Body of pancreas (tissue), 4 donors: Measurements from ENCODE around the gene RPL32. TPM values are rescaled to one million over a fixed set of nuclear protein-coding genes. Genes with fewer than 3 reads are reported as not detected.
A peak's percentile ranks its signal among the peaks of the same experiment; 100 is the strongest.

Experiments used
- ATAC-seq: fragments of 150-250 bp; one replicate; pipeline ENCODE4 v1.9.1; 2016
- DNase-seq, 4 donors: peaks; one replicate each; pipeline ENCODE4 v3.0.0-alpha.2; 2019
- H3K27ac ChIP-seq, 4 donors: fragments of 200-600 bp; sonication (generic); 1 replicate in 3 of 4; 2 replicates in 1 of 4; pipeline versions ENCODE4 v1.5.1 to v1.6.1; 2016 to 2019; ENCODE audit warnings: mild to moderate bottlenecking in 1 of 4, mixed read lengths in 1 of 4, moderate library complexity in 1 of 4
- H3K27me3 ChIP-seq, 2 donors: fragments of 200-600 bp; sonication (generic); one replicate each; pipeline ENCODE4 v1.6.0; 2016; ENCODE audit warnings: mild to moderate bottlenecking in 1 of 2
- H3K36me3 ChIP-seq, 2 donors: fragments of 200-600 bp; sonication (generic); replicated peaks in 1 of 2; 2 replicates each; pipeline ENCODE4 v1.5.1; 2016; ENCODE audit warnings: low read depth in 2 of 2; ENCODE audit not compliant: insufficient read depth in 1 of 2
- H3K4me1 ChIP-seq: fragments of 200-600 bp; sonication (generic); one replicate; pipeline ENCODE4 v1.6.0; 2016
- H3K4me3 ChIP-seq, 2 donors: fragments of 200-600 bp; sonication (generic); 1 replicate in 1 of 2; 2 replicates in 1 of 2; pipeline ENCODE4 v1.5.1; 2016 to 2019
- H3K9me3 ChIP-seq, 3 donors: fragments of 200-600 bp; sonication (generic); 1 replicate in 2 of 3; 2 replicates in 1 of 3; pipeline ENCODE4 v1.5.1; 2016
- CTCF ChIP-seq, 7 experiments: fragments of 450-650 bp in 4 of 7; fragments of 200-600 bp in 3 of 7; sonication (generic) in 3 of 7; IDR thresholded peaks; one replicate each; pipeline ENCODE4 v1.5.1; 2016 to 2019; ENCODE audit warnings: antibody characterized with exemption in 7 of 7
- POLR2A ChIP-seq, 3 donors: fragments of 450-650 bp; IDR thresholded peaks; one replicate each; pipeline ENCODE4 v1.6.1; 2016; ENCODE audit warnings: antibody characterized with exemption in 3 of 3, mild to moderate bottlenecking in 2 of 3
- WGBS, 2 donors: methylation state at CpG; one replicate each; pipeline ENCODE4 v1.1.5; 2017; 5-methylcytosine and 5-hydroxymethylcytosine counted together
- intact Hi-C: fragments of 100-400 bp; cut with DNase I; formaldehyde crosslinking; loops from one replicate; pipeline ENCODE4 v1.15.1; 2023
- total RNA-seq, 2 donors: library from RNA; depleted of rRNA; stranded (reverse); fragments of >200 nt; gene quantifications; one replicate each; pipeline ENCODE4 v1.1.0, GENCODE V29; 2016

The RPL32 gene
- total RNA-seq: 1,000 to 10,000 TPM in 1 of 2 donors, 100 to 1,000 TPM in 1; 396 to 1,369 TPM

GRCh38 chr3:12841149-12841969, at the start of gene RPL32:
Gene RPL32 (minus strand): TSS chr3:12841565. CDS start chr3:12840237, 1,328 bp downstream.
- TF ChIP-seq POLR2A (IDR thresholded peaks at IDR 0.05) (peak; percentile 30 to 92 (median 92)), CTCF (IDR thresholded peaks at IDR 0.05) (peak; percentile 71 to 93 (median 91))
- peaks cover 0 to 10% of the 10 kb centered on the region in 2 donors for H3K36me3 ChIP-seq
- H3K27ac ChIP-seq: peak within 1 kb of the TSS; percentile 91 to 95 (median 93)
- peaks cover 42% of the 10 kb centered on the region for H3K4me1 ChIP-seq
- intact Hi-C loops: no loop called here
- H3K9me3 ChIP-seq: no peaks in the 10 kb centered on the region
- DNase-seq (peak; percentile 87 to 92 (median 89)), ATAC-seq (peak; percentile 96)
- WGBS, 2 donors: 0 to 1% methylated on average over 33 to 43 of the region's 43 CpGs
- H3K4me3 ChIP-seq: peak within 1 kb of the TSS; percentile 74 to 95
- H3K27me3 ChIP-seq: no peaks in the 10 kb centered on the region

GRCh38 chr3:12890610-12891390, 49.4 kb upstream of the RPL32 start:
- DNase-seq (no peak), ATAC-seq (no peak)
- no peaks in the 10 kb centered on the region for H3K36me3 ChIP-seq
- WGBS, 2 donors: 78 to 84% methylated on average over 9 to 10 of the region's 10 CpGs
- intact Hi-C loops: no loop called here
- peaks cover 6% of the 10 kb centered on the region for H3K4me1 ChIP-seq
- H3K4me3 ChIP-seq: no peak overlapping the region
- peaks cover 0 to 4% of the 10 kb centered on the region in 2 donors for H3K27me3 ChIP-seq
- TF ChIP-seq POLR2A (IDR thresholded peaks at IDR 0.05) (no peak), CTCF (IDR thresholded peaks at IDR 0.05) (no peak)
- H3K9me3 ChIP-seq: no peaks in the 10 kb centered on the region
- H3K27ac ChIP-seq: no peak overlapping the region

DNA sequence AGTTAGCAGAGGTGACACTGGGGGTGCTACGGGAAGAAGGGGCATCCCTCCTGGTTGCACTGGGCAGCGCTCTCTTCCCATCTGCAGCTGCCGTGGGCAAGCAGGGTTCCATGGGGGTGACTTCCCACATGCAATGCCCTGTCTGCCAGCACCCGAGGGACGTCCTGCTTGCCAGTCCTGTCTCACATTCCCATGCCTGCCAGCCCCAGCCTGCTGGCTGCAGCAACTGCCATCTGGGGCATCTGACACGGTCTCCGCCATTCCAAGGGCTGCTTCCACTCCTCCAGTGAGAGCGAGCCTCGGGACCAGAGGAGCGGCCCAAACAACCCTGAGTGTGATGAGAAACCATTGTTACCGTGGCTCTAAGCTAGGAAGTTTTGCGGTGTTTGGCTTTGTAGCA, 45.4 kb upstream of the RPL32 start:
- DNase-seq (no peak), ATAC-seq (no peak)
- Histone ChIP-seq H3K4me1 (peaks cover 1% of the 10 kb centered on the region), H3K27ac (no peak overlapping the region), H3K9me3 (no peaks in the 10 kb centered on the region), H3K36me3 (no peaks in the 10 kb centered on the region), H3K4me3 (no peak overlapping the region), H3K27me3 (peaks cover 0 to 4% of the 10 kb centered on the region in 2 donors)
- WGBS, 2 donors: 68 to 70% methylated on average over 9 of the region's 12 CpGs
- intact Hi-C loops: no loop called here
- no peak for TF ChIP-seq POLR2A (IDR thresholded peaks at IDR 0.05)
- TF ChIP-seq CTCF (IDR thresholded peaks at IDR 0.05): no peak

GRCh38 chr3:12886106-12886679, 44.8 kb upstream of the RPL32 start:
- no peak for TF ChIP-seq POLR2A (IDR thresholded peaks at IDR 0.05)
- no peak for TF ChIP-seq CTCF (IDR thresholded peaks at IDR 0.05)
- H3K9me3 ChIP-seq: no peaks in the 10 kb centered on the region
- no peak overlapping the region for H3K4me3 ChIP-seq
- 46 to 65% methylated on average over 10 of the region's 10 CpGs for WGBS, 2 donors
- no peak for DNase-seq
- no peak for ATAC-seq
- no peak overlapping the region for H3K27ac ChIP-seq
- intact Hi-C loops: no loop called here
- H3K4me1 ChIP-seq: no peaks in the 10 kb centered on the region
- no peaks in the 10 kb centered on the region for H3K36me3 ChIP-seq
- H3K27me3 ChIP-seq: peaks cover 0 to 4% of the 10 kb centered on the region in 2 donors
